T-helper 1 cell (primary cell): ENCODE measurements around the gene ADI1.

Experiments used
- DNase-seq, 5 donors: peaks; one replicate each; pipeline ENCODE4 v3.0.0-alpha.2; 2012 to 2020
- total RNA-seq, 4 donors: gene quantifications; one replicate each; lab custom pipeline; 2026; lab: John Stamatoyannopoulos, UW

The ADI1 gene, protein sequence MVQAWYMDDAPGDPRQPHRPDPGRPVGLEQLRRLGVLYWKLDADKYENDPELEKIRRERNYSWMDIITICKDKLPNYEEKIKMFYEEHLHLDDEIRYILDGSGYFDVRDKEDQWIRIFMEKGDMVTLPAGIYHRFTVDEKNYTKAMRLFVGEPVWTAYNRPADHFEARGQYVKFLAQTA
- total RNA-seq, result 28.9 to 39.2 (median 32.5) reads per million in 4 donors

- peak; percentile 59 to 85 (median 67) for DNase-seq
Observed at GRCh38 chr2:3519255-3520205, at the start of gene ADI1. Gene ADI1, minus strand, starts transcription at chr2:3519531. Its CDS starts 44 bp downstream, at chr2:3519487.

DNA sequence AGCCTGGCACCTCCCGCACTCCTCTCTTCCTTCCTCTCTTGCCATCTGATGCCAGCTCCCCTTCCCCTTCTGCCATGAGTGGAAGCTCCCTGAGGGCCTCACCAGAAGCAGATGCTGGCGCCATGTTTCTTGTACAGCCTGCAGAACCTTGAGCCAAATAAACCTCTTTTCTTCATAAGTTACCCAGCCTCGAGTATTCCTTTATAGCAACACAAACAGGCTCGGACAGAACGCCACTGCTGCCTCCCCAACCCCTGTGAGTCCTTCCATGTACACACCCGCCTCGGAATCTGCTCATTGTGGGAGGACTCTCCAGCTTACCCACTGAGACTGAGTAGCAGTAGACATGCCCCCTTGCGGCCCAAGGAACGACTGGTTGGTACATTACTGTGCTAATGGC lies 47.5 kb upstream of the ADI1 start:
- DNase-seq, result no peak

DNA sequence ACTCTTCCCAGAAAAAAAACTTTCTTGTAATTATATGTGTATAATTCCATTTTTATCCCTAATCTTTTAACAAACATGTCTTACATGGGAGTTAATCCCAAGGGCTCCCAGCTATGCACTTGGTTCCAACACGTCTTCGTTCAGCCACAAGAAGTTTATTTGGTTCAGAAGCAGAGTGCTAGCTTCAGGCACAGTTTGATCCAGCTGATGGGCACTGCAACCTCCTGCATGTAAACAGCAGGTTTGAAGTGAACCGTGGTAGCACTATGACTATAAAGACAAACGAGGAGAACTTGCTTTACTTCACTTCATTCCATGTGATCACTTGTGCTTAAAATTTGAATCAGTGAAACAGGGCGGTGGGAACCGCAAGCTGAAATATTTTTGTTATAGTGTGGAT lies 45.8 kb upstream of the ADI1 start:
- DNase-seq, result no peak

- no peak for DNase-seq
Observed at GRCh38 chr2:3563521-3563976, 44.2 kb upstream of the ADI1 start.

- DNase-seq, result peak; percentile 95 to 98 (median 97)
Observed at GRCh38 chr2:3558205-3559014, 39.1 kb upstream of the ADI1 start, which contains the start of gene RNASEH1. Gene RNASEH1, minus strand, starts transcription at chr2:3558333. Its CDS starts 73 bp downstream, at chr2:3558260.

DNA sequence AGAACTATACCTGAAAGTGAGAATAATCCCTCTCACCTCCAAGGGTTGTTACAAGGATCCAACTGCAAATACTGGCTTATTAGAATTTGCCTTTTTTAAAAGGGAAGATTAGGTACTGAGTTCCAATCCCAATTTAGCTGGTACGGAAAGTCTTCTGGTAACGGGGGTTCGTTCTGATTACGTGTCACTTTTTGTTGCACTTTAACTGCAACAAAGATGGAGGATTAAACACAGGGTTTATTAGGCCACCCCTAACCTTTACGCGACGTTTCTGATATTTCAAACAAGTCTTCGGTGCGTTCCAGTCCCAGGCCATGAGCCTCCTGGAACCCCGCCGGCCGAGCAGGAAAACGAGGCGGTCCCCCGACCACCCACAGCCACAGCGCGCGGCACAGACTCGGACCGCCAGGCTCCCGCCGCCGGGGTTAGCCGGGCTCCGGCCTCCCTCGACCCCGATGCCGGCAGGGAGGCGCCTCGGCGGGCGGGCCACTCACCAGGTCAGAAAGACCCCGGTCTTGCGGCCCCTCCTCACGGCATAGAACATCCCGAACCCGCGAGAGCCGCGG lies 38.4 kb upstream of the ADI1 start:
- no peak for DNase-seq

DNA sequence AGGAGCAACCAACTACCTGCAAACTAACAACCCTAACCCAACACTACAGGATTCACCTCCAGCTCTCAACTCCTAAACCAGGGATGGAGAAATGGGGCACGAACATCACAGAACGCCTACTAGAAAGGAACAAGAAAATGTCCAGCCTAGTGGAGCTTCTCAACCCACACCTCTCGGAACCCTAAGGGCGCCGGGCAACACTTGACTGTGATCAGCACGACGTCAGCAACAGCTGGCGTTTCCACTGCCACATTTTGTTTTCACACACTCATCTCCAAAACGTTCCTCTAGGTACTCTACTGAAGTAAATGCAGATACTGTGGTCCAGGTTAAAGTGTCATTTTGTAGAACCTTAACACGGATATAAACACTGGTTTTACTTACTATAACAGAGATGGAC lies 34.6 kb upstream of the ADI1 start:
- DNase-seq, result no peak

DNA sequence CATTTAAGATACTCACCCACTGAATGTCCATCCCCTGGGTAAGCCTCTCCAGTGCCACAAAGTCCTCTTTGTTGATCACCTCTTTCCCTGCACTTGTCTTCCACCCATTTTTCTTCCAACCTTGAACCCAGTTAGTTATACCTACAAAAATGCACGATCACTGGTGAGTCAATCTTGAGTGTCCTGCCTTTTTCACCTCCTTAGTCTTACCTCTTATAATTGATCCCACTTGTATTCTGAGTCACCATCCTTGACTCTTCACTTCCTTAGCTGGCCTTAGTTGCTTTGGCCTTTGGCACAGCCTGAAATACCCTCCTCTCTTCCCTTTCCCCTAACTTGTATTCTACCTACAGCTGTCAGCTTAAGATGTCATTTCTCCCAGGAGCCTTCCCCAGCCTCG lies 28.6 kb upstream of the ADI1 start:
- no peak for DNase-seq

GRCh38 chr2:3545788-3546478 lies 26.6 kb upstream of the ADI1 start:
- no peak for DNase-seq

- no peak for DNase-seq
Observed at GRCh38 chr2:3543023-3543683, 23.8 kb upstream of the ADI1 start.

- no peak for DNase-seq
Observed at GRCh38 chr2:3542107-3542506, 22.8 kb upstream of the ADI1 start.

DNA sequence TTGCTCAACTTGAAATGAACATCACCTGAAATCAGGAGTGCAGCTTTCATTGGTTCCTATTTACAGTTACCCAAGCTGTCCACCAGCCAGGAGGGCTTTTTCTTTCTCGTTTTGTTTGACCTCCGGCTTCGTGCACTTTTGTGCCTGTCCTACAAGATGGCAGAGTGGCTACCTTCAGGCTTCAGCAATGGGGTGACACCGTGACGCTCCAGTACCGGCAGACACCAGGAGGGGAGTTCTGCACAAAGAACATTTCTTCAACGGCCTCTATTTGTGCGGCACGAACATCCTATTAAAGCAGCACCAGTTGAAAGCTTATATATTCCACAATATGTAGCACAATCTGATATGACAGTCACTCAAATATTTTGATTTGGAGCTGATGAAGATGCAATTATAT lies 20.5 kb upstream of the ADI1 start:
- DNase-seq, result no peak

- no peak for DNase-seq
Observed at GRCh38 chr2:3536682-3537632, 17.6 kb upstream of the ADI1 start.

- no peak for DNase-seq
Observed at GRCh38 chr2:3535794-3536681, 16.7 kb upstream of the ADI1 start.

DNA sequence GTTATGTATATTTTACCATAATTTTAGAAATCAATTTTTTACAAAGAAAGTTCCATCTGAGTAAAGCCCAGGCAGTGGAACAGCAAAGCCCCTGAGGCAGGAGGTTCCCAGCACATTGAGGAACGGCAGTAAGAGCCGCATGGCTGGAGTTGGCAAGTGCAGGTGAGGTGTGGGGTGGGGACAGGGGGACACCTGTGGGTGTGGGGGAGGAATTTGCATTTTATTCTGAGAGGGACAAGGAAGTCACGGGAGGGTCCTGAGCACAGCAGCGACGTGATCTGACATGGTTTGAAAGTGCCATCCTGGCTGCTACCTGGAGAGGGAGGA lies 16.1 kb upstream of the ADI1 start:
- DNase-seq, result no peak

GRCh38 chr2:3534251-3534814 lies 15.0 kb upstream of the ADI1 start:
- DNase-seq, result no peak

DNA sequence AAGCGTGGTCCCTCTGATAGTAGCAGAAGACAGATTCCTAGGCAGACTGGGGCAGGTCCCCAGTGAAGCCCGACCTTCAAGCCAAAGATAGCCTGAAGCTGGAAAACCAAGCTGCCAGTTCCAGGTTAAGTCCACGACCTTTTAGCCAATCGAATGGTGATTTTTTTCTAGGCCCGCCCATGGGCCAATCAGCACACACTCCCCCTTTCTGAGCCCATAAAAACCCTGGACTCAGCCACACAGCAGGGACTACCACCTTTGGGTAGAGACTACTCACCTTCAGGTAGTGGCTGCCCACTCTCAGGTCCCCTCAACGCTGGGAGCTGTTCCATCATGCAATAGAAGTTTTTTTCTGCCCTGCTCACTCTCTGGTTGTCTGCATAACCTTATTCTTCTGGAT lies 14.5 kb upstream of the ADI1 start:
- DNase-seq, result no peak

DNA sequence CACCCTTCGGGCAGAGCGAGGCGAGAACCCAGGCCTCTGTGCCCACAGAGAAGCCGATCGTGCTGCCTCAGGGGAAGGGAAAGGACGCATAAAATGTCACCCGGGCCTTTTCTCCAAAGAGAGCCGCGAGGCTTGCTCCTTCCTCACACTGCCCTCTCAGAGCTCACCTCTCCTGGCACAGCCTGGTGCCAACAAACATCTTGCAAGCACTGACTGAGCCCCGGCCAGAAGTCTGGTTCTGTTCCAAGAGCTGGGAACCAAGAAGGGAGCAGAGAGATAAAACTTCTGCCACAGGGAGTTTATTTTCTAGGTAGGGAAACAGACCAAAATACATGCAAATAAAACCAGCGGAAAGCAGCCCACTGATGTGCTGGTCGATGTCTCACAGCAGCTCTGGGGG lies 13.6 kb upstream of the ADI1 start:
- no peak for DNase-seq
